ENCODE data around the gene PRKCA. TPM values are rescaled to one million over a fixed set of nuclear protein-coding genes. Genes with fewer than 3 reads are reported as not detected.
"Not testable (repeated sequence)": the region's sequence is repeated elsewhere in the genome, so short reads cannot be mapped to it uniquely, and the experiment has no call there.

The PRKCA gene
- polyA plus RNA-seq, 3 donors: 24.5 to 28.5 (median 27.0) TPM

- DNase-seq (ENCODE audit: extremely low read depth in 1 of 11, low read depth in 9 of 11, low spot score in 4 of 11): no peak
Observed at GRCh38 chr17:66281661-66282369, 20.6 kb upstream of the PRKCA start.

- DNase-seq (ENCODE audit: extremely low read depth in 1 of 11, low read depth in 9 of 11, low spot score in 4 of 11): no peak
Observed at GRCh38 chr17:66283296-66283934, 19.0 kb upstream of the PRKCA start.

- DNase-seq (ENCODE audit: extremely low read depth in 1 of 11, low read depth in 9 of 11, low spot score in 4 of 11): no peak
Observed at GRCh38 chr17:66283971-66284370, 18.4 kb upstream of the PRKCA start.

GRCh38 chr17:66285149-66285548, 17.3 kb upstream of the PRKCA start:
- DNase-seq (ENCODE audit: extremely low read depth in 1 of 11, low read depth in 9 of 11, low spot score in 4 of 11): no peak

GRCh38 chr17:66287911-66288310, 14.5 kb upstream of the PRKCA start:
- DNase-seq (ENCODE audit: extremely low read depth in 1 of 11, low read depth in 9 of 11, low spot score in 4 of 11): peak in 1 of 11 donors; percentile 57

GRCh38 chr17:66290101-66290722, 12.2 kb upstream of the PRKCA start:
- no peak for DNase-seq (ENCODE audit: extremely low read depth in 1 of 11, low read depth in 9 of 11, low spot score in 4 of 11)

GRCh38 chr17:66292353-66292752, 10.1 kb upstream of the PRKCA start:
- DNase-seq (ENCODE audit: extremely low read depth in 1 of 11, low read depth in 9 of 11, low spot score in 4 of 11): peak in 1 of 11 donors; percentile 29

- DNase-seq (ENCODE audit: extremely low read depth in 1 of 11, low read depth in 9 of 11, low spot score in 4 of 11): no peak
Observed at GRCh38 chr17:66296289-66296725, 6.1 kb upstream of the PRKCA start.

GRCh38 chr17:66297443-66297842, 5.0 kb upstream of the PRKCA start:
- not testable (repeated sequence) for DNase-seq (ENCODE audit: extremely low read depth in 1 of 11, low read depth in 9 of 11, low spot score in 4 of 11)

- DNase-seq (ENCODE audit: extremely low read depth in 1 of 11, low read depth in 9 of 11, low spot score in 4 of 11): no peak
Observed at GRCh38 chr17:66299711-66300110, 2.7 kb upstream of the PRKCA start.

- DNase-seq (ENCODE audit: extremely low read depth in 1 of 11, low read depth in 9 of 11, low spot score in 4 of 11): no peak
Observed at GRCh38 chr17:66300956-66301355, 1.5 kb upstream of the PRKCA start.

GRCh38 chr17:66301367-66301863, 998 bp upstream of the PRKCA start:
- no peak for DNase-seq (ENCODE audit: extremely low read depth in 1 of 11, low read depth in 9 of 11, low spot score in 4 of 11)

- DNase-seq (ENCODE audit: extremely low read depth in 1 of 11, low read depth in 9 of 11, low spot score in 4 of 11): peak in 2 of 11 donors; percentile 48 to 49
Observed at GRCh38 chr17:66302761-66303626, 581 bp downstream of the PRKCA start.

GRCh38 chr17:66304304-66305174, 2.1 kb downstream of the PRKCA start:
- no peak for DNase-seq (ENCODE audit: extremely low read depth in 1 of 11, low read depth in 9 of 11, low spot score in 4 of 11)

- no peak for DNase-seq (ENCODE audit: extremely low read depth in 1 of 11, low read depth in 9 of 11, low spot score in 4 of 11)
Observed at GRCh38 chr17:66306446-66306845, 4.0 kb downstream of the PRKCA start.

GRCh38 chr17:66307257-66307656, 4.8 kb downstream of the PRKCA start:
- DNase-seq (ENCODE audit: extremely low read depth in 1 of 11, low read depth in 9 of 11, low spot score in 4 of 11): no peak

- DNase-seq (ENCODE audit: extremely low read depth in 1 of 11, low read depth in 9 of 11, low spot score in 4 of 11): no peak
Observed at GRCh38 chr17:66308856-66309255, 6.4 kb downstream of the PRKCA start.

GRCh38 chr17:66309793-66310192, 7.4 kb downstream of the PRKCA start:
- DNase-seq (ENCODE audit: extremely low read depth in 1 of 11, low read depth in 9 of 11, low spot score in 4 of 11): peak in 1 of 11 donors; percentile 52
